GM23338 (cell line): Measurements from ENCODE around the gene LRRC8B.

Experiments
- CREB1 ChIP-seq: fragments of 250-450 bp; sonication (Bioruptor Pico); IDR thresholded peaks from 2 replicates; pipeline ENCODE4 v1.5.0; 2020; ENCODE audit warnings: low read depth, mild to moderate bottlenecking, moderate library complexity
- CTCF ChIP-seq, 2 experiments: fragments of 200-600 bp in 1 of 2; sonication (generic) in 1 of 2; conservative IDR thresholded peaks; 2 replicates each; pipeline versions ENCODE4 v1.5.1 to v1.6.1; 2016 to 2017; ENCODE audit warnings: antibody characterized with exemption in 2 of 2, low read depth in 2 of 2, mild to moderate bottlenecking in 2 of 2, moderate library complexity in 1 of 2
- EZH2 ChIP-seq: fragments of 200-600 bp; sonication (generic); IDR thresholded peaks from one replicate; pipeline ENCODE4 v1.8.0; 2017; ENCODE audit warnings: antibody characterized with exemption, mild to moderate bottlenecking, low read depth; ENCODE audit not compliant: unreplicated experiment
- EZH2phosphoT487 ChIP-seq: fragments of 200-600 bp; sonication (generic); IDR thresholded peaks from one replicate; pipeline ENCODE4 v1.8.1; 2018; ENCODE audit warnings: antibody characterized with exemption; ENCODE audit not compliant: unreplicated experiment
- POLR2AphosphoS5 ChIP-seq: IDR thresholded peaks from 2 replicates; pipeline ENCODE4 v1.6.1; 2016; ENCODE audit warnings: antibody characterized with exemption, low read depth
- REST ChIP-seq: IDR thresholded peaks from one replicate; pipeline ENCODE4 v1.6.1; 2018; ENCODE audit warnings: antibody characterized with exemption; ENCODE audit not compliant: unreplicated experiment
- TF ChIP-seq, protein P1 (sequence below): fragments of 250-450 bp; sonication (Bioruptor Pico); IDR thresholded peaks from 2 replicates; pipeline ENCODE4 v1.5.0; 2020; ENCODE audit warnings: mild to moderate bottlenecking, moderate library complexity
- TF ChIP-seq, protein P2 (sequence below): IDR thresholded peaks from 2 replicates; pipeline ENCODE4 v1.6.1; 2016; ENCODE audit warnings: antibody characterized with exemption

- TF ChIP-seq CTCF (conservative IDR thresholded peaks at IDR 0.05; ENCODE audit: low read depth in 2 of 2) (no peak), EZH2phosphoT487 (no peak), POLR2AphosphoS5 (no peak), CREB1 (CRISPR knock-in tag) (no peak), EZH2 (no peak), REST (no peak)
- TF ChIP-seq, protein P1, sequence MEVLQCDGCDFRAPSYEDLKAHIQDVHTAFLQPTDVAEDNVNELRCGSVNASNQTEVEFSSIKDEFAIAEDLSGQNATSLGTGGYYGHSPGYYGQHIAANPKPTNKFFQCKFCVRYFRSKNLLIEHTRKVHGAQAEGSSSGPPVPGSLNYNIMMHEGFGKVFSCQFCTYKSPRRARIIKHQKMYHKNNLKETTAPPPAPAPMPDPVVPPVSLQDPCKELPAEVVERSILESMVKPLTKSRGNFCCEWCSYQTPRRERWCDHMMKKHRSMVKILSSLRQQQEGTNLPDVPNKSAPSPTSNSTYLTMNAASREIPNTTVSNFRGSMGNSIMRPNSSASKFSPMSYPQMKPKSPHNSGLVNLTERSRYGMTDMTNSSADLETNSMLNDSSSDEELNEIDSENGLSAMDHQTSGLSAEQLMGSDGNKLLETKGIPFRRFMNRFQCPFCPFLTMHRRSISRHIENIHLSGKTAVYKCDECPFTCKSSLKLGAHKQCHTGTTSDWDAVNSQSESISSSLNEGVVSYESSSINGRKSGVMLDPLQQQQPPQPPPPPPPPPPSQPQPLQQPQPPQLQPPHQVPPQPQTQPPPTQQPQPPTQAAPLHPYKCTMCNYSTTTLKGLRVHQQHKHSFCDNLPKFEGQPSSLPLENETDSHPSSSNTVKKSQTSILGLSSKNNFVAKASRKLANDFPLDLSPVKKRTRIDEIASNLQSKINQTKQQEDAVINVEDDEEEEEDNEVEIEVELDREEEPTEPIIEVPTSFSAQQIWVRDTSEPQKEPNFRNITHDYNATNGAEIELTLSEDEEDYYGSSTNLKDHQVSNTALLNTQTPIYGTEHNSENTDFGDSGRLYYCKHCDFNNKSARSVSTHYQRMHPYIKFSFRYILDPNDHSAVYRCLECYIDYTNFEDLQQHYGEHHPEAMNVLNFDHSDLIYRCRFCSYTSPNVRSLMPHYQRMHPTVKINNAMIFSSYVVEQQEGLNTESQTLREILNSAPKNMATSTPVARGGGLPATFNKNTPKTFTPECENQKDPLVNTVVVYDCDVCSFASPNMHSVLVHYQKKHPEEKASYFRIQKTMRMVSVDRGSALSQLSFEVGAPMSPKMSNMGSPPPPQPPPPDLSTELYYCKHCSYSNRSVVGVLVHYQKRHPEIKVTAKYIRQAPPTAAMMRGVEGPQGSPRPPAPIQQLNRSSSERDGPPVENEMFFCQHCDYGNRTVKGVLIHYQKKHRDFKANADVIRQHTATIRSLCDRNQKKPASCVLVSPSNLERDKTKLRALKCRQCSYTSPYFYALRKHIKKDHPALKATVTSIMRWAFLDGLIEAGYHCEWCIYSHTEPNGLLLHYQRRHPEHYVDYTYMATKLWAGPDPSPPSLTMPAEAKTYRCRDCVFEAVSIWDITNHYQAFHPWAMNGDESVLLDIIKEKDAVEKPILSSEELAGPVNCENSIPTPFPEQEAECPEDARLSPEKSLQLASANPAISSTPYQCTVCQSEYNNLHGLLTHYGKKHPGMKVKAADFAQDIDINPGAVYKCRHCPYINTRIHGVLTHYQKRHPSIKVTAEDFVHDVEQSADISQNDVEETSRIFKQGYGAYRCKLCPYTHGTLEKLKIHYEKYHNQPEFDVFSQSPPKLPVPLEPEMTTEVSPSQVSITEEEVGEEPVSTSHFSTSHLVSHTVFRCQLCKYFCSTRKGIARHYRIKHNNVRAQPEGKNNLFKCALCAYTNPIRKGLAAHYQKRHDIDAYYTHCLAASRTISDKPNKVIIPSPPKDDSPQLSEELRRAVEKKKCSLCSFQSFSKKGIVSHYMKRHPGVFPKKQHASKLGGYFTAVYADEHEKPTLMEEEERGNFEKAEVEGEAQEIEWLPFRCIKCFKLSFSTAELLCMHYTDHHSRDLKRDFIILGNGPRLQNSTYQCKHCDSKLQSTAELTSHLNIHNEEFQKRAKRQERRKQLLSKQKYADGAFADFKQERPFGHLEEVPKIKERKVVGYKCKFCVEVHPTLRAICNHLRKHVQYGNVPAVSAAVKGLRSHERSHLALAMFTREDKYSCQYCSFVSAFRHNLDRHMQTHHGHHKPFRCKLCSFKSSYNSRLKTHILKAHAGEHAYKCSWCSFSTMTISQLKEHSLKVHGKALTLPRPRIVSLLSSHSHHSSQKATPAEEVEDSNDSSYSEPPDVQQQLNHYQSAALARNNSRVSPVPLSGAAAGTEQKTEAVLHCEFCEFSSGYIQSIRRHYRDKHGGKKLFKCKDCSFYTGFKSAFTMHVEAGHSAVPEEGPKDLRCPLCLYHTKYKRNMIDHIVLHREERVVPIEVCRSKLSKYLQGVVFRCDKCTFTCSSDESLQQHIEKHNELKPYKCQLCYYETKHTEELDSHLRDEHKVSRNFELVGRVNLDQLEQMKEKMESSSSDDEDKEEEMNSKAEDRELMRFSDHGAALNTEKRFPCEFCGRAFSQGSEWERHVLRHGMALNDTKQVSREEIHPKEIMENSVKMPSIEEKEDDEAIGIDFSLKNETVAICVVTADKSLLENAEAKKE = no peak
- TF ChIP-seq, protein P2, sequence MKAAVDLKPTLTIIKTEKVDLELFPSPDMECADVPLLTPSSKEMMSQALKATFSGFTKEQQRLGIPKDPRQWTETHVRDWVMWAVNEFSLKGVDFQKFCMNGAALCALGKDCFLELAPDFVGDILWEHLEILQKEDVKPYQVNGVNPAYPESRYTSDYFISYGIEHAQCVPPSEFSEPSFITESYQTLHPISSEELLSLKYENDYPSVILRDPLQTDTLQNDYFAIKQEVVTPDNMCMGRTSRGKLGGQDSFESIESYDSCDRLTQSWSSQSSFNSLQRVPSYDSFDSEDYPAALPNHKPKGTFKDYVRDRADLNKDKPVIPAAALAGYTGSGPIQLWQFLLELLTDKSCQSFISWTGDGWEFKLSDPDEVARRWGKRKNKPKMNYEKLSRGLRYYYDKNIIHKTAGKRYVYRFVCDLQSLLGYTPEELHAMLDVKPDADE = no peak
These were observed 96.0 kb downstream of the LRRC8B start for GRCh38 chr1:89620664-89621063.
